NAMALWA (cell line): Measurements from ENCODE around the gene TCF12.
"Not testable (repeated sequence)": the region's sequence is repeated elsewhere in the genome, so short reads cannot be mapped to it uniquely, and the experiment has no call there.

Experiments
- DNase-seq: peaks from one replicate; pipeline ENCODE4 v3.0.0-alpha.2; 2015; ENCODE audit warnings: low spot score

TCF12 gene

DNA sequence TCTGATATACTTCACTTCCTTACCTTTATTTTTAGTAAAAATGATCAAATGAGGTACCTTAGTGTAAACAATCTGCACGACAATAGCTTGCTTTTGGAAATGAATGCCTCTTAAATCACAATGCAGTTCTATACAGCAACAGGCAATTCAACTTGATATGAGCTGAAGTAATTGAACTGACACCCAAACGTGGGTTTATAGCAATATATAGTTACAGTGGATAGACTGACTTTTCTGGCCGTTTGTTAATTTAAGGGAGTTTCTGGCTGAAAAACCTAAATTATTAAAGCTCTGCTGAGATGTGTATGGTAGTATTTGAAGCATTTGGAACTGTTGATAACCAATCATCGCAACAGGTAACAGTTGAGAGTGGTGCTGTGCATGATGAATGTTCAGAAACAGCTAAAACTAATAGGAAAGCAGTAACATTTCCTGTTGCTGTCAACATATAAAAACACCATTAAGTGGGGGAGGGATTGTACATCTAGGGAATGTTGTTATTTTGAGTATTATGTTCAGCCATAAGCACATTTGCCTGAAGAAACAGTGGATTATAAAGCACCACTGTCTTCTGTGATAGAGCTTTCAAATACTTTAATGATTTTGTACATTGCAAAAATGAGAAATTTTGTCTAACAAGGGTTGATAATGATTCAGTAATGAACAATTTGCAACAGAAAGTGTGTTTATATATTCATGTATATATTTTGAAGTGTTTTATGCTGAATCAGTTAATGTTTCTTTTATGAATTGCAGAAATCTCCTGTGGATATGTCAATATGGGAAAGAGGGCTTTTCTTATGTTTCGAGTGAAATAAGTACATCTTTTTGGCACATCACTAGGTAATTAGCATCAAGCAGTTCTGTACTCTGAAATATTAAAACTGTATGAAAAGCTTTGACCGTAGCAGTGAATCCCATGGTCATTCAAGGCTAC is 176.1 kb downstream of the TCF12 start:
- no peak for DNase-seq

DNA sequence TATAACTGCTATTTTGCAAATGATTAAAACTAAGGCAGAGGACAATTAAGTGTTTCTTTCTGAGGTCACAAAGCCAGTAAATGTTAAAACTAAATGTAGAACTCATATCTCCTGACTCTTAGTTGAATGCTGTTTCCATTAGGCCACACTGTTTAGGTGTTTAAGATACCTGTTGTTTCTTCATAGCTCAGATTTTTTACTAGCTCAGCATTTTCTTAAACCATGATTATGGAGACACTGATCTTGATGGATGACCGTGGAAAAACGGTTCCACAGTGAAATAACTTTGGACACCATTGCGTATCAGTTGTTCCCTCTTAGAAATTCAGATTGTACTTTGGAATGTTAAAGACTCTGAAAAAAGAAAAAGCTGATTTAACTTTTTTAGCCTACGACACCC is 177.5 kb downstream of the TCF12 start:
- no peak for DNase-seq

DNA sequence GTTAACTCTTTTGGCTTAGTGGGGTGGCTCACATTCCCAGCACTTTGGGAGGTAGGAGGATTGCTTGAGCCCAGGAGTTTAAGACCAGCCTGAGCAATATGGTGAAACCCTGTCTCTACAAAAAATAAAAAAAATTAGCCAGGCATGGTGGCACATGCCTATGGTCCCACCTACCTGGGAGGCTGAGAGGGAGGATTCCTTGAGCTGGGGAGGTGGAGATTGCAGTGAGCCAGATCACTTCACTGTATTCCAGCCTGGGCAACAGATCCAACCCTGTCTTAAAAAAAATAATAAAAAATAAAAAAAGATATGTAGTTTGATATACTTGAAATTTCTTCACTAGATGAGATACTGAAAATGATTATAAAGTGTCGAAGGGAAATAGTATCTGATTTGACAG is 178.8 kb downstream of the TCF12 start:
- no peak for DNase-seq

DNA sequence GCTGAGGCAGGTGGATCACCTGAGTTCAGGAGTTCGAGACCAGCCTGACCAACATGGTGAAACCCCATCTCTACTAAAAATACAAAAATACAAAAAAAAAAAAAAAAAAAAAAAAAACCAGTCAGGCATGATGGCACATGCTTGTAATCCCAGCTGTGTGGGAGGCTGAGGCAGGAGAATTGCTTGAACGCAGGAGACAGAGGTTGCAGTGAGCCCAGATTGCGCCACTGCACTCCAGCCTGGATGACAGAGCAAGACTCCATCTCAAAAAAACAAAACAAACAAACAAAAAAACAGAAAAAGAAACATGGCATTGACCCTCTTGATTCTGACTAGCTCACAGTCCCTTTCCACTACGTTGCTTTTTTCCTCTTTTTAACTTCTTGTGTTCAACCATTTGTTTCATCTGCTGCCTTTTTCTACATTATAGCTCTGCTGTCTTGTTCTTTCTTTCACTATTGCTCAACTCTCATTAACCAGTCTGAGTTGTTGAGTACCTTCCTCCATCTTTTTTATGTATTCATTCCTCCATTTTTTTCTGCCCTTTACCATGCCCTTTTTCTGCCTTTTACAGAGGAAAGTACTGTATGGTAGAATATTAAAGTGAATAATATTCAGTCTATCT is 179.6 kb downstream of the TCF12 start:
- DNase-seq, result not testable (repeated sequence)

DNA sequence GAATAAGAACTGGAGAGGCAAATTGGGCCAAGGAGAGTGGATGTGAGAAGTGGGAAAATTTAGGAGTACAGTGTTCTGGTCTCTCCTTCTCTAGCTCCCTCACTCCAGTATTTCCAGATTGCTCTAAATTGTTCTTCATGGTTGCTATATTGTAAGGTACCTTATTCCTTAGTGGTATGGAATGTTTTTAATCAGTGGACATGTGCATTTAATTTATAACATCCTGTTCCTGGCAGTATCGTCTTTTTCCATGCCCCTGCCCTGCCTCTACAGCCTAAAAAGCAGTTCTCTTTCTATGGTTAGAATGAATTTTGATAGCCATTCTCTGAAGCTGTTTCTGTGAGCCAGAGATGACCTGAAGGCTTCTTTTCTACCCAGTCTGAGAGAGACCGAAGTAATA is 180.5 kb downstream of the TCF12 start:
- DNase-seq, result no peak

DNA sequence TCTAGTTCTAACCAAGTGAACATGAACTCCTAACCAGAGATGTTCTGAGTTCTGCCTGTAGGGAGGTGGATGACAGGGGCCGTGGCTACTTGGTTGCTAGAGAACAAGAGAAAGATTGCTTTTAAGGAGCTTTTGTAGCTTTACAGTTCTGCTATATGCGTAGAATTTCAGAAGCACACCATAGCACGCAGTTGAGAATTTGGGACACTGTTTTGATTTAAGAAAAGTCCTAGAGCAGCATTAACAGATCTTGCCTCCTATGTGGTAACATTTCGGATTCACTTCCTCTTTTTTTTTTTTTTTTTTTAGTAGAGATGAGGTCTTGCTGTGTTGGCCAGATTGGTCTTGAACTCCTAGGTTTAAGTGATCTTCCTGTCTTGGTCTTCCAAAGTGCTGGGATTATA is 181.7 kb downstream of the TCF12 start:
- peak; percentile 62 for DNase-seq

DNA sequence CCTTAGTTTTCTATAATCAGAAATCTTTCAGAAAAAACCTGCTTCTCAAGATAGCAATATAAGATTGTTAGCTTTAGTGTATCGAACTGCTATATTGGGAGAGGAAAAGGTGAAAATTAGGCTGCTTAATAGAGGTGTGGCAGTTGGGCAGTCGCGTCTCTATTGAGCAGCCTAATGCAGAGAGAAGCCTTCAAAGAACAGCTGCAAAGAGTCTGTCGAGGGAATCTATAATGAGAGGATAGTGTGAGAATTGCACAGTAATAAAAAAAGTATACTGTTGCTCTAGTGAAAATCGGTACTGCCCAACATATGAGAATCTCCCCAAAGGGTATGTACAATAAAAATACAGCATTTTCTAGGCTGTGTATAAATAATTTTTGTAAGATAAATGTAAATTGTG is 184.4 kb downstream of the TCF12 start:
- DNase-seq, result peak; percentile 14

DNA sequence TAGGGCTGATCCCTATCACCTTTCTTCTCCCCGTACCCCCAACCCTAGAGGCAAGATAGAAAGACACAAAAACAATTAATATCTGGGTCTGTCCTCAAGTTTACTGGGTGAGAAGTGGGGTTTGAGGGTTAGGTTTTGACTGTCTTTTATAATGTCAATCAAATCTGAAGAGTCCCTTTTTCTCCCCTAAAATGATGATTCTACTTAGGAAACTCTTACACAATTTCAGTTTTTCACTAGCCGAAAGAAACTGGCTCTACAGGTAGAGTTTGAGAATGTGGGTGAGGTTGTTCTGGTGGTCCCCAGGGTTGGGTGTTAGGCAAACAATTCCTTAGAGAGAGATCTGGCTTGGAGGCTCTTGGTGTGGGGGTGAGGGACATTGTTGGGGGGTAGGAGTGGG is 189.9 kb downstream of the TCF12 start:
- no peak for DNase-seq

DNA sequence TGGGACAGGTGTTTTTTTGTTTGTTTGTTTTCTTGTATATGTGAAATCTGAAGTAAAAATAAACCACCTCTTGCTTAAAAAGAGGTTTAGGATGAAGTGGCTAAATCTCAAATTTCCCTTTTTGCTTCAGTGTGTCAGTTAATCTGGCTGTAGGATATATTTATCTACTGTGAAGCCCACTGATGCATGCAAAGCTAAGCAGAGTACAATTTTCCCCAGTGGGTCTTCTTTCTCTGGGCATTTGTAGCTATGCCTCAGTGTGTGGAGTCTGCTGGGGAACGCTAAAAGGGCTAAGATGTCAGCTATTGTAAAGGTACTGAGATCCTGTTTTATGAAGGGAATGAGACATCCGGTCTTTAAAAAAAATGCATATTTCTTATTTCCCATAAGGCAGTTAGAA is 190.6 kb downstream of the TCF12 start:
- peak; percentile 28 for DNase-seq

DNA sequence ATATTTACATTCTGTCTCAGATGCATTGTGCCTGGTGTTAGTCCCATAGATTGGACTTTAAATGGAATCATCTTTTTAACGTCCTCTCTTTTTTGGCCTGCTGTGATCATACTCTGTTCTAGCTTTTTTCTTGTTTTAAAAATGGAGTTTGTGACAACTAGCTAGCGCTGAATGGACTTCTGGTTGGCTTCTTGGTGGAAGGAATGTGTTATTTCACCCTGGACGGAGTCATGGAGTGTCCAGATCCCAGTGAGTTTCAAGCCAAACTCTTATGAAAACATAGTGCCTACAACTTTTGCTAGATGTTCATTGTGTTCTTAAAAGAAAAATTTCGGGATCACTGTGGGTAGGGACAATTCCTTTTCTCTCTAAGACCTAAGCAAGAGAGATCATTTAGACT is 192.6 kb downstream of the TCF12 start:
- DNase-seq, result no peak

DNA sequence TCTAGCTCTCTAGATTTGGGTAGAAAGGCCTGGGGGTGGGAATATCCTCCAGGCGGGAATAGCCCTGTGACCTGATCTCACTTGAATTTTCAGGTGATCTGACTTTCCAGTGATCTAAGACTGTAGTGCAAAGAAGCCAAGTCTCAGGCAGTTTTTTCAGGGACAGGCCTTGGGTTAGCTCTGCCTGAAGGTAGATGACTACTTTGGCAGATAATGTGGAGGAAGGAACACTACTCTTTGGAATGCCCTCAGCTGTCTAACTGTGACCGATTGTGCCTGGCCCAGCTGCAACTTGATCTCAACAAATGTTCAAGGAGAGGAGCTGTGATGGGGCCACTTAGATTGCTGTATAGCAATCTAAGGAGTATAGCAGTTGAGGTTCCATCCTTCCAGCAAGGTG is 193.7 kb downstream of the TCF12 start:
- no peak for DNase-seq

DNA sequence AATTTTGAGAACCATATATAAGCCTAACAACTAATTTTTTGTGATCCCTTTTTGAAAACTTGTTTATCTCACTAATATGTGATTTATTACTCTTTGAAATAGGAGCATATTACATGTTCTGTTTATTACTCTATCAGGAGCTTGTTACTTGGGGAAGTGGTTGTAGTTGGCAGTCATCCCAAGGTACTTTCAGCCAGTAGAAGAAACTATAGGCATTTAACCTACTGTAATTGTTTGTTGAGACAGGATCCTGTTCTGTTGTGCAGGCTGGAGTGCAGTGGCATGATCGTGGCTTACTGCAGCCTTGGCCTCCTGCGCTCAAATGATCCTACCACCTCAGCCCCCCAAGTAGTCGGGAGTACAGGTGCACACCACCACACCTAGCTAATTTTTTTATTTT is 195.6 kb downstream of the TCF12 start:
- DNase-seq, result no peak

DNA sequence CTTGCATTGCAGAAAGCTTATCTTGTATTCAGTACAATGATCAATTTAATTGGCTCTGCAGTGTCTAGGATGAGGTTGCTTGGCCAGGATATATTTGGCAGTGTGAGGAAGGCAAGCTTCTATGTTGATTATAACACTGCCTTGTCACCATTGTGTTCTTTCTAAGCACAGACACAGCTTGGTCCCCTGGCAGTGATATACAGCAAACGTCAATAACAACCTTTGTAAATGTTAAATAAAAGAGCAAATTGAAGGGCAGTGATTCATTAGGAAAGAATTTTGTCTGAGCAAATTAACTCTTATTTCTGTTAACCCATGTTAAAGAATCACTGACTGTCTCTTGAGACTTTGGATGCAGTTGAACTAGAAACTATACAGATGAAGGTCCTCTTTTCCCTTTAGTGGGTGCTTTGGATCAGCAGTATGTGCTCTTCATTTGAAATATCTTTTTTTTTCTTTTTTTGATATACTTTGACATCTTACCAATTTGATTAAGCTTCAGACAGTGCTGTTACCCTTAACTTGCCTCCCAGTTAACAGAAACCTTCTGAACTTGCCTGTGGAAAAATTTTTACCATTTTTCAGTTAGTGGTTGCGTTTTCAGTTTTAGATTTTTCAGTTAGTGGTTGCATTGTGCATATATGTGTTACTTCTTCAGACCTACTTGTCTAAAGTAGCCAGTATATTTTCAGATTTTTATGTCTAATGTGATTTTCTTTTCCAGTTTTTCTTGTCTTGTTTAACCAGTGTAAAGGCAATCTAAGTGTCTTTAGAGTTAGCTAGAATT is 199.8 kb downstream of the TCF12 start:
- DNase-seq, result no peak

DNA sequence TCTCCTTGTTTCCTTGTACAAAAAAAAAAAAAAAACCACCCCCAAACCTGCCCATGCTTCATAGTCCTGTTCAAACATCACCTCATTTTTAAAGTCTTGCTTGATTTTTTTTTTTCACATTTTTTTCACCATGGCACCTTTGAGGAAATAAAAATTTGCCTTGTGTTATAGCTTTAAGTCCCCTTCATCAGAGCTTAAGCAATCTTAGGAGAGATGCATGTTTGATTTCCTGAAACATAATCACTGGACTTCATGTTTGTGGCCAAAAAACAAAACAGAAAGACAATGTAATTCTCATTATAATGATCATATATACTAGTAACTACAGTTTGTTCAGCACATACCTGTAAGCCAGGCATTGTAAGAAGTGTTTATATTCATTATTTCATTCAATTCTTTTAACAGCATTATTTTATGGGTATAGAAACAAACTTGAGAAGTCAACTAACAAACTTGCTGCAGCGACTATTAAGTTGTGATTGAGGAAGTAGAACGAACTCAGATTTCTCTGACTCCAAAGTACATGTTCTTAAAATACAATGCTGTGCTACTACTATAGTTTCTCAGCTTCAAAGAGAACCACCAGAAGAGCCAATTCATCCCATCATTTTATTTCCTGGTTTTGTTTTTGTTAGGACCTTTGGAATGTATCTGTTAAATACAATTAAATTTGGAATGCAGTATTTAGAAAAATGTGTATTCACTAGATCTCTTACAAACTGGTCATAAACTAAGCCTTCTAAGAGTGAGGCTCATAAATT is 203.8 kb downstream of the TCF12 start:
- DNase-seq, result no peak

DNA sequence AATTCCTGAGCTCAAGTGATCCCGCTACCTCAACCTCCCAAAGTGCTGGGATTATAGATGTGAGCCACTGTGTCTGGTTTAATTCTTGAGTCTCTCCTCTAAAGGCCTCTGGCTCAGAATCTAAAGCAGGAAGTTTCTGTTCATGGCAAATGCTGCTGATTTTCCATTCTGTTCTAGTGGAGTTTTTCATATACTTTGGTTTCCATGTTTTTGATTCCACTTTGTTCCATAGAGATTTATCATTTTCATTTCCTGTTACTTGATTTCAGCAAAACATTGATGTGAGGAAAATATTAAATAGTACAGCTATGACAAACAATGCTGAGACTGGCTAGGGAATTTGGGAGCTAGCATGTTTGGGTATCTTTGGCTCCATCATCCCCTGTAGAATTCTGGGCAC is 205.6 kb downstream of the TCF12 start:
- DNase-seq, result no peak

DNA sequence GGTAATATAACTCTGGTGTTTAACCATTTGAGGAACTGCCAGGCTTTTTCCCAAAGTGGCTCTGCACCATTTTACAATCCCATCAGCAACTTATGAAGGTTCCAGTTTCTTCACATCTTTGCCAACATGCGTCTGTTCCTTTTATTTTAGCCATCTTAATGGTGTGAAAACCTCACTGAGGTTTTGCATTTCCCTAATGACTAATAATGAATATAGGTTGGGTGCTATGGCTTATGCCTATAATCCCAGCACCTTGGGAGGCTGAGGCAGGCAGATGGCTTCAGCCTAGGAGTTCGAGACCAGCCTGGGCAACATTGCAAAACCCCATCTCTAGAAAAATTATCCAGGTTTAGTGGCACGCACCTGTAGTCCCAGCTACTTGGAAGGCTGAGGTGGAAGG is 210.6 kb downstream of the TCF12 start:
- DNase-seq, result no peak

DNA sequence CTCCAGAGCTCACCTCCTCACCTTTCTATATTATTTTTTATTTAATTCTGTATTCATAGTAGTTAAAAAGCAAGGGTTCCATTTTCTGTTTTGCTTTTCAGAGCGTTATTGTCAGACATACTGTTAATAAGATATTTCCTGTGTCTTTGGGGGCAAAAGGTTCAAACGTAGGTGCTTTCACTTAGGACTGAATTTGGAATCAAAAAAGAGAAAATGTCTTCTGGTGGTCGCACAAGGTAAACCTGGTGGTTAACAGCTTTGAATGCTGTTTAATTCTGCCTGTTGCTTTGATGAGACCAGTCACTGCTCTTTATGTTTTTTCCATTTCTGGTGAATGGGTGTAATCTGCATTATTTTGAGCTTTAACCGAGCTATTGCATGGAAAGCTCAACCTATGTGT is 212.5 kb downstream of the TCF12 start:
- DNase-seq, result no peak

DNA sequence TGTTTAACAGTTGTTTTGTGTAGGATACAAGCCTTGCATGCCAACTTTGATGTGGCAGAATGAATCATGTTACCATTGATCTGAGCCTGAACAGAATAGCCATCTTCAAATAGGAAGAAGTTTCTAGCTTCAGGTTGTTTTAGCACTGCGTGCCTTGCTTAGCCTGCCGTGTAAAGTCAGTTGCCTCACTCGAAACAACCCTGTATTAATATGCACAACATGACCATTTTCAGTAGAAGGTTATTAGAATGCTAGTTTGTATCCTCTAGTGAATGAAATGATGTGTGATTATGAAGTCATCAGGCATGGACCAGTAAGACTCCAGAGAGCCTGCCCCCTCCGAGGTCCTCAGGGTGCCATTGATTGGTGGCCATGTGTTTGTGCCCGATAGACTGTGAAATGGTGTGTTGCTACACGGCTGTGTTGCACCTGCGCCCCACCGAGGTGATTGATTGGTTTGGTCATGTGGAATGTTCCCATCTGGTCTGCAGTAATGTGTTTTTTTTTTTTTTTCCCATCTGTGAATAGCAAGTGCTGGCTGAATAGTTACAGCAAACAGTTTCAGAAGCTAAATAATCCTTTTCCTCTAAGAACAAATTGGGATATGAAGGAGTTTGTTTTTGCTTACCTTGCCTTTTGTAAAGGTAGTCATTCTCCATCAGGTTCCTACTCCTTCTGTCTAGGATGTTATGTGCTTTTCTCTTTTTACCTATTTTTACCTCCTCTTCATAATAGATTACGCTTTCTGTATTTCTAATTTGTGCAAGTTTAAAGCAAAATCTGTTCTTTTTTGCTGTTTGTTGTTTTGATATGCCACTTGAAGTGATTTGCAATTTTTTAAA is 214.9 kb downstream of the TCF12 start:
- DNase-seq, result peak; percentile 35

DNA sequence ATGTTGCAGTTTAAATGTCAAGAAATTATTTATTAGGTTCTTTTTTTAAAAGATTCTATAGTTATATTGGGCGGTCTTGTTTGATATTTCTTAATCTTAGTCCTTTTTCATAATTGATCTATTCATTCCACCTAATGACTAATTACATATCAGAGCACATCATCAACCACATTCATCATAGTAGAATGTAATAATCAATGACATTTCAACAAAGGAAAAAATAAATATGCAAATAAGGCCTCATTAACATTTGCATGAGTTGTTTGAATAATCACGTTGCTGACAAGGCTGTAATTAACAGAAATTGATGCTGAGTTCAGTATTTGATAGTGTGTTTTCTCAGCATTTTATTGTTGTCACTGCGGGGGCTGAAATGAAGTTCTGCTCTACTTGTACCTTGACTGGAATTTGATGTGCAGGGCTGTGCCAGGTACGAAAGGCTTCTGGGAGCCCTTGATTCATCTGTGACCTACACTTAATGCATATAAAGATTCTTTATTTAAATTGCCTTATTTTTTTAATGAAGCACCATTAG is 215.7 kb downstream of the TCF12 start:
- no peak for DNase-seq

DNA sequence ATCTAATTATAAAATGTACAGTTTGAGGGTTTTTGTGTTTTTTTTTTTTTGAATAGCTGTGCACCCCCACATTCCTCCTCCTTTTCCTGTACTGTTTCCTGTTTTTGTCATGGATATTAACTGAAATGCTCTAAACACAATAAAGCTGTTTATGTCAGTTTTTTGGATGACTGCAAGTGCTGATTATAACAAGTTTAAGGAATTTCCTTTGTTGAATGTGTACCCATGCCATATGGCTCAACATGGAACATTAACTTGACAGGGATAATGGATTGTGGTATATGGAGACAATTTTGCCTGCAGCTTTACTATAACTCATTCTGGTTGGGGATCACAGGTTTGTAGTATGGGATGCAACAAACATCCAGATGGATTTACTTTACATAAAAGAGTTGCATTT is 216.4 kb downstream of the TCF12 start:
- DNase-seq, result no peak

DNA sequence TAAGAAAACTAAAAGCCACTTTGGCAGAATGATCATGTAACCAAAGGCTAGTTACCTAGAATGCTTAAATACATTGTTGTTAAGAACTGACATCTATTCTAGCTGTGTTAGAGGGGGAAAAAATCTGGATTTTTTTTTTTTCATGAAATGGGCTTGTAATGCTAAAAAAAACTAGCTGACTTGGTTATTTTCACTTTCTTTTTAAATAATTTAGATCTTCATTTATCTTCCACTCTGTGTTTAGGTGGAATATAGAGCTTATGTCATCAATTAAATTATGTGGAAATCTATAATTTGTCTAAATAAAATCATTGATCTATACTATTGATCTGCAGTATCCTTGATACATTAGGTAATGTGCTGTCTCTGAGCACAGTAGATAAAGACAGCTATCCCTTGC is 217.4 kb downstream of the TCF12 start:
- no peak for DNase-seq
